Kidney (tissue), 14 donors: ENCODE data around the gene EBI3. TPM values are rescaled to one million over a fixed set of nuclear protein-coding genes. Genes with fewer than 3 reads are reported as not detected.
A peak's percentile ranks its signal among the peaks of the same experiment; 100 is the strongest.
"Not testable (repeated sequence)": the region's sequence is repeated elsewhere in the genome, so short reads cannot be mapped to it uniquely, and the experiment has no call there.

Source experiments
- DNase-seq, 5 donors: peaks; one replicate each; pipeline ENCODE4 v3.0.0-alpha.2; 2013 to 2020
- FAIRE-seq: peaks from 2 replicates; lab custom pipeline; 2012; peaks lifted over from hg19 to GRCh38; lab: Jason Lieb, UNC
- H3K27ac ChIP-seq, 2 donors: one replicate each; pipeline ENCODE4 v1.7.0; 2013; ENCODE audit warnings: low read depth in 2 of 2, low read length in 2 of 2, inconsistent platforms in 1 of 2
- H3K27me3 ChIP-seq: one replicate; pipeline ENCODE4 v1.7.1; 2013; ENCODE audit warnings: low read length, inconsistent platforms; ENCODE audit not compliant: control insufficient read depth, insufficient read depth
- H3K36me3 ChIP-seq, 3 donors: one replicate each; pipeline versions ENCODE4 v1.7.0 to v1.7.1; 2013; ENCODE audit warnings: low read length in 3 of 3, control low read depth in 1 of 3, inconsistent platforms in 1 of 3; ENCODE audit not compliant: insufficient read depth in 3 of 3, control insufficient read depth in 2 of 3
- H3K4me1 ChIP-seq, 3 donors: one replicate each; pipeline versions ENCODE4 v1.7.0 to v1.7.1; 2013; ENCODE audit warnings: low read length in 3 of 3, inconsistent platforms in 1 of 3, low read depth in 1 of 3; ENCODE audit not compliant: control insufficient read depth in 2 of 3, insufficient read depth in 2 of 3
- H3K4me3 ChIP-seq, 3 donors: one replicate each; pipeline versions ENCODE4 v1.7.0 to v1.8.1; 2013; ENCODE audit warnings: low read length in 3 of 3, control low read depth in 1 of 3, inconsistent platforms in 1 of 3
- H3K9ac ChIP-seq, 3 donors: one replicate each; pipeline versions ENCODE4 v1.7.0 to v1.7.1; 2013; ENCODE audit warnings: low read length in 3 of 3, control low read depth in 1 of 3, inconsistent platforms in 1 of 3
- H3K9me3 ChIP-seq, 3 donors: one replicate each; pipeline versions ENCODE4 v1.7.0 to v1.7.1; 2013; ENCODE audit warnings: low read length in 3 of 3, control low read depth in 1 of 3, inconsistent platforms in 1 of 3; ENCODE audit not compliant: control insufficient read depth in 2 of 3, insufficient read depth in 1 of 3
- CTCF ChIP-seq: IDR thresholded peaks from 3 replicates; pipeline ENCODE4 v1.5.1; 2012; ENCODE audit warnings: mild to moderate bottlenecking, moderate library complexity, borderline replicate concordance; ENCODE audit not compliant: insufficient read depth; ENCODE audit errors: extremely low read depth
- intact Hi-C: fragments of 100-400 bp; cut with DNase I; formaldehyde crosslinking; loops from one replicate; pipeline ENCODE4 v1.11.1; 2022
- polyA plus RNA-seq: library from polyadenylated mRNA; stranded (reverse); fragments of 350-450 nt; fragmentation: Illumina TruSeq; extraction: RNeasy Lipid Tissue Mini Kit (QIAGEN cat#74804); gene quantifications from one replicate; pipeline ENCODE4 v1.2.3, GENCODE V29; 2014; ENCODE audit warnings: low read depth, low replicate concordance; ENCODE audit not compliant: insufficient read depth
- total RNA-seq: library from RNA; stranded (reverse); fragmentation: NEBNext Ultra II Directional; extraction: Animal tissue kit (Norgen Biotek cat#: 25700); gene quantifications from one replicate; pipeline ENCODE4 v1.2.1, GENCODE V29; 2021
- donor health status: control.
- donor health status: control.
- donor health status: control.
- donor health status: control.
- donor health status: control.
- donor health status: DM: yes; HTN: yes; CAD: no.
- donor health status: Normal renal cell carcinoma (clear cell type).

The EBI3 gene
- total and polyA plus RNA-seq, 2 donors from 2014 or later: 1.5 to 8.3 TPM

GRCh38 chr19:4233282-4233853 lies 4.0 kb downstream of the EBI3 start:
- TF ChIP-seq CTCF: peak; percentile 45
- Histone ChIP-seq H3K9me3 (no peaks in the 10 kb centered on the region), H3K9ac (no peak overlapping the region), H3K4me3 (no peak overlapping the region), H3K27me3 (peaks cover 4% of the 10 kb centered on the region), H3K4me1 (peaks cover 0 to 2% (median 0%) of the 10 kb centered on the region in 3 donors), H3K36me3 (no peaks in the 10 kb centered on the region), H3K27ac (no peak overlapping the region)
- intact Hi-C loops: no loop called here
- FAIRE-seq (no peak), DNase-seq (peak in 4 of 5 donors; percentile 13 to 61 (median 54))

DNA sequence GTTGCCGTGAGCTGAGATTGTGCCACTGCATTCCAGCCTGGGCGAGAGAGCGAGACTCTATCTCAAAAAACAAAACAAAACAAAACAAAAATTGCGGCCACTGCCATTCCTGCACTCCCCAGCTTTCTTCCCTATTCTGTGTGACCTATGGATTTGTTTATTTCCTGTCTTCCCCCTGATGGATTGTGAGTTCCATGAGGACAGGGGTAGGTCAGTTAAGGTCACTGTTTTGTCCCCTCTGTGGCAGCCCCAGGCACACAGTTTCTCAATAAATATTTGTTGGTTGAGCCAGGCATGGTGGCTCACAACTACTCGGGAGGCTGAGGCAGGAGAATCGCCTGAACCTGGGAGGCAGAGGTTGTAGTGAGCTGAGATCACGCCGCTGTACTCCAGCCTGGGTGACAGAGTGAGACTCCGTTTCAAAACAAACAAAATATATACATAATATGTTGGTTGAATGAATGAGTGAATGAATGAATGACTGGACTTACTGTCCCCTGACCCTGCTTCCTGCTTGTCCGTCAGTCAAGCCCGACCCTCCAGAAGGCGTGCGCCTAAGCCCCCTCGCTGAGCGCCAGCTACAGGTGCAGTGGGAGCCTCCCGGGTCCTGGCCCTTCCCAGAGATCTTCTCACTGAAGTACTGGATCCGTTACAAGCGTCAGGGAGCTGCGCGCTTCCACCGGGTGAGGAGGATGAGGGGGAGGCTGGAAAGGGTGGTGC lies 5.0 kb downstream of the EBI3 start:
- no peaks in the 10 kb centered on the region for H3K9me3 ChIP-seq
- no peak overlapping the region for H3K9ac ChIP-seq
- no peaks in the 10 kb centered on the region for H3K4me1 ChIP-seq
- TF ChIP-seq CTCF: no peak
- DNase-seq (peak in 3 of 5 donors; percentile 33 to 40 (median 38)), FAIRE-seq (no peak)
- H3K27me3 ChIP-seq: no peaks in the 10 kb centered on the region
- no peaks in the 10 kb centered on the region for H3K36me3 ChIP-seq
- H3K4me3 ChIP-seq: no peak overlapping the region
- no peak overlapping the region for H3K27ac ChIP-seq
- intact Hi-C loops: no loop called here

- Histone ChIP-seq H3K4me1 (no peaks in the 10 kb centered on the region), H3K36me3 (no peaks in the 10 kb centered on the region), H3K4me3 (no peak overlapping the region), H3K9ac (no peak overlapping the region), H3K27ac (no peak overlapping the region), H3K9me3 (no peaks in the 10 kb centered on the region), H3K27me3 (no peaks in the 10 kb centered on the region)
- DNase-seq: no peak
- no peak for FAIRE-seq
- intact Hi-C loops: no loop called here
- no peak for TF ChIP-seq CTCF
Observed at GRCh38 chr19:4234862-4235201, 5.5 kb downstream of the EBI3 start.

DNA sequence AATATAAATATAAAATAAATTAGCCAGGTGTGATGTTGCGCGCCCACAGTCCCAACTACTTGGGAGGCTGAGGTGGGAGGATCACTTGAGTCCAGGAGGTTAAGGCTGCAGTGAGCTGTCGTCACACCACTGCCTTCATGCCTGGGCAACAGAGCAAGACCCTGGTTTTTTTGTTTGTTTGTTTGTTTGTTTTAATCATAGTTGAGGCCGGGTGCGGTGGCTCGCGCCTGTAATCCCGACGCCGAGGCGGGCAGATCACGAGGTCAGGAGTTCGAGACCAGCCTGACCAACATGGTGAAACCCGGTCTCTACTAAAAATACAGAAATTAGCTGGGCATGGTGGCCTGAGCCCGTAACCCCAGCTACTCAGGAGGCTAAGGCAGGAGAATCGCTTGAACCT lies 8.2 kb downstream of the EBI3 start:
- H3K4me1 ChIP-seq, H3K9ac ChIP-seq, H3K9me3 ChIP-seq, FAIRE-seq, H3K36me3 ChIP-seq, H3K27me3 ChIP-seq, H3K4me3 ChIP-seq, DNase-seq, H3K27ac ChIP-seq, intact Hi-C loops: not testable (repeated sequence)
